ENCODE results near the gene TIMM10B. TPM values are rescaled to one million over a fixed set of nuclear protein-coding genes. Genes with fewer than 3 reads are reported as not detected.

Gene TIMM10B
- total and polyA plus RNA-seq, 2 of the 4 experiments (the other 2 are of a cell fraction), result 24.7 to 27.1 TPM

DNA sequence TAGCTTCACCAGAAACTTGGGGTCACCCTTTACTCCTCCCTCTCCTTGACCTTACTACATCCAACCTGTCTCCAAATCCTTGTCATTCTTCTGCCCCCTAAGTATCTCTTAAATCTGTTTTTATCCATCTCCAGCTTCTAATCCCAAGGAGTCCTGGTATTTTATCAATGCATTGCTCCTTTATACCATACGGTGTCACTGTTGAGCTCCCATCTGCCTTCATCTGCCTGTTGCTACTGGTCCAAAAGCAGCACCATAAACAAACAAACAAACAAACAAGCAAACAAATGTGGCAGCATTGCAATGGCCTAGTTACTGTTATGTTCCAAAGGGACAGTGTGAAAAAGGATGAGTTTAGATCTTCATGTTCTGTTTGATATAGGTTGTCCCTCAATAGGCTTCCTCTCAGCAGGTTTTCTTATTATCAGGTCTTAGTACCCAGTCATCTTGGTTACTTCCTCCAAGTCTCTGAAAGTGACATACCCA, 50.0 kb downstream of the TIMM10B start:
- Histone ChIP-seq H2BK5ac (ENCODE audit: low read depth, low read length, poor library complexity, severe bottlenecking) (no peak overlapping the region), H3K79me1 (ENCODE audit: low read depth in 1 of 2, low read length in 2 of 2) (no peaks in the 10 kb centered on the region; a peak in 1 of 4 replicates), H3K18ac (ENCODE audit: low read depth, low read length) (no peak overlapping the region), H3K23ac (ENCODE audit: low read depth, low read length) (no peak overlapping the region), H2BK20ac (ENCODE audit: low read depth, low read length) (no peak overlapping the region), H3K4me3 (ENCODE audit: insufficient read depth, low read depth, low read length) (no peak overlapping the region), H3K9me3 (ENCODE audit: control insufficient read depth, insufficient read depth, low read length) (no peaks in the 10 kb centered on the region), H2AFZ (replicated peaks; ENCODE audit: low read length, poor library complexity) (no peak overlapping the region), H2BK120ac (ENCODE audit: low read depth, low read length) (no peak overlapping the region), H3K27me3 (ENCODE audit: control insufficient read depth, insufficient read depth, low read length) (no peaks in the 10 kb centered on the region), H4K8ac (ENCODE audit: low read depth in 2 of 2, low read length in 2 of 2) (0 out of 4 replicates have a peak overlapping the region, but pooled peaks of 1 of the 2 experiments have one; percentile 31), H3K27ac (ENCODE audit: insufficient read depth, low read length) (no peak overlapping the region), H3K9ac (ENCODE audit: low read depth, low read length) (no peak overlapping the region), H4K5ac (ENCODE audit: low read depth, low read length) (no peak overlapping the region), H3K14ac (replicated peaks; ENCODE audit: low read depth, low read length) (no peak overlapping the region), H3K9me1 (ENCODE audit: insufficient read depth, low read length) (no peaks in the 10 kb centered on the region), H2AK9ac (replicated peaks; ENCODE audit: low read depth, low read length, poor library complexity) (no peak overlapping the region), H3K36me3 (ENCODE audit: control insufficient read depth, insufficient read depth, low read length) (peaks cover 6% of the 10 kb centered on the region; the same call in 1 of the 2 replicates), H3K4me2 (ENCODE audit: low read depth, low read length) (no peak overlapping the region), H3K4ac (ENCODE audit: low read depth, low read length) (no peak overlapping the region), H3K4me1 (ENCODE audit: control insufficient read depth, insufficient read depth, low read length) (no peaks in the 10 kb centered on the region), H3K56ac (ENCODE audit: extremely low read depth, insufficient read depth, low read length) (no peak overlapping the region), H2AK5ac (ENCODE audit: low read depth, low read length) (0 out of 2 replicates have a peak overlapping the region, but pooled peaks have one; percentile 10), H4K91ac (ENCODE audit: insufficient read depth, low read depth, low read length) (no peak overlapping the region), H2BK15ac (ENCODE audit: low read depth, low read length) (no peak overlapping the region), H4K20me1 (ENCODE audit: insufficient read depth, low read length) (peaks cover 2% of the 10 kb centered on the region; the same call in 1 of the 2 replicates)
- no peak for TF ChIP-seq NFE2L2 (IDR thresholded peaks at IDR 0.05; ENCODE audit: low read depth, low read length)
- peak; percentile 83 for TF ChIP-seq RAD21 (IDR thresholded peaks at IDR 0.05; ENCODE audit: low read length)
- peak; percentile 72 for TF ChIP-seq SMC3 (IDR thresholded peaks at IDR 0.05; ENCODE audit: low read depth, low read length)
- TF ChIP-seq CTCF (conservative IDR thresholded peaks at IDR 0.05; ENCODE audit: low read depth, low read length), result peak; percentile 74
- TF ChIP-seq, protein P1, sequence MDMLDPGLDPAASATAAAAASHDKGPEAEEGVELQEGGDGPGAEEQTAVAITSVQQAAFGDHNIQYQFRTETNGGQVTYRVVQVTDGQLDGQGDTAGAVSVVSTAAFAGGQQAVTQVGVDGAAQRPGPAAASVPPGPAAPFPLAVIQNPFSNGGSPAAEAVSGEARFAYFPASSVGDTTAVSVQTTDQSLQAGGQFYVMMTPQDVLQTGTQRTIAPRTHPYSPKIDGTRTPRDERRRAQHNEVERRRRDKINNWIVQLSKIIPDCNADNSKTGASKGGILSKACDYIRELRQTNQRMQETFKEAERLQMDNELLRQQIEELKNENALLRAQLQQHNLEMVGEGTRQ (IDR thresholded peaks at IDR 0.05; ENCODE audit: low read depth, low read length), result no peak
- ATAC-seq (ENCODE audit: low read depth) (peak; percentile 95), DNase-seq (peak; percentile 52)
- CTCF ChIA-PET, result interaction anchor here (0.6 to 3.0 kb wide), 22 partner anchors 9 to 174 kb away, joined by 3 to 15 read pairs (median 4); partner anchors contain the start of gene MRPL17
- dilution Hi-C loops (cut with HindIII; ENCODE audit: low sequenced_read_pairs, unreplicated experiment), result no loop called here
- in situ Hi-C loops (cut with MboI; ENCODE audit: low sequenced_read_pairs), result no loop called here
- no TSS peak for BruUV-seq (replicated peaks)
- POLR2A ChIA-PET (ENCODE audit: unreplicated experiment), result no interaction called here
- intact Hi-C loops (cut with micrococcal nuclease), result loop anchor here (1.0 to 5.0 kb wide), 5 partner anchors 72 to 226 kb away; partner anchors contain the start of genes ILK, MRPL17 and RRP8
- no CpG with 5 or more reads among the region's 1 CpG for WGBS, 2 experiments (ENCODE audit: extremely low coverage in 2 of 2, insufficient read length in 1 of 2)

Other genes starting within 250 kb of the TIMM10B start
- 4.7 and 5.9 TPM in 2 replicates for gene FHIP1B, start 246.9 kb upstream of the TIMM10B start, total RNA-seq (2012; rRNA removed)
- gene FHIP1B, start 246.9 kb upstream of the TIMM10B start, polyA plus RNA-seq (2012; rRNA removed), result 28.1 and 30.2 TPM in 2 replicates
- under 0.01 TPM in 1 of 2 replicates, not detected in the other for gene CNGA4, start 242.4 kb upstream of the TIMM10B start, total RNA-seq (2012; rRNA removed)
- gene CNGA4, start 242.4 kb upstream of the TIMM10B start, polyA plus RNA-seq (2012; rRNA removed), result 0.07 and 0.12 TPM in 2 replicates
- not detected in 2 replicates for gene CCKBR, start 221.7 kb upstream of the TIMM10B start, total RNA-seq (2012; rRNA removed)
- not detected in 2 replicates for gene CCKBR, start 221.7 kb upstream of the TIMM10B start, polyA plus RNA-seq (2012; rRNA removed)
- gene CAVIN3, start 161.0 kb upstream of the TIMM10B start, total RNA-seq (2012; rRNA removed), result 112 and 116 TPM in 2 replicates
- gene CAVIN3, start 161.0 kb upstream of the TIMM10B start, polyA plus RNA-seq (2012; rRNA removed), result 185 and 241 TPM in 2 replicates
- 17.5 and 19.5 TPM in 2 replicates for gene SMPD1, start 91.0 kb upstream of the TIMM10B start, total RNA-seq (2012; rRNA removed)
- 108 and 118 TPM in 2 replicates for gene SMPD1, start 91.0 kb upstream of the TIMM10B start, polyA plus RNA-seq (2012; rRNA removed)
- gene APBB1, start 62.4 kb upstream of the TIMM10B start, total RNA-seq (2012; rRNA removed), result 39.4 and 40.3 TPM in 2 replicates
- 44.1 and 45.7 TPM in 2 replicates for gene APBB1, start 62.4 kb upstream of the TIMM10B start, polyA plus RNA-seq (2012; rRNA removed)
- gene HPX, start 40.5 kb upstream of the TIMM10B start, total RNA-seq (2012; rRNA removed), result 0.36 and 0.56 TPM in 2 replicates
- gene HPX, start 40.5 kb upstream of the TIMM10B start, polyA plus RNA-seq (2012; rRNA removed), result 1.4 and 1.5 TPM in 2 replicates
- gene TRIM3, start 7.6 kb upstream of the TIMM10B start, total RNA-seq (2012; rRNA removed), result 13.8 and 14.2 TPM in 2 replicates
- 22.3 and 23.7 TPM in 2 replicates for gene TRIM3, start 7.6 kb upstream of the TIMM10B start, polyA plus RNA-seq (2012; rRNA removed)
- gene ARFIP2, start 170 bp upstream of the TIMM10B start, total RNA-seq (2012; rRNA removed), result 76.7 and 84.4 TPM in 2 replicates
- 91.9 and 93.9 TPM in 2 replicates for gene ARFIP2, start 170 bp upstream of the TIMM10B start, polyA plus RNA-seq (2012; rRNA removed)
- 1.4 and 1.8 TPM in 2 replicates for gene DNHD1, start 15.8 kb downstream of the TIMM10B start, total RNA-seq (2012; rRNA removed)
- 3.0 and 3.6 TPM in 2 replicates for gene DNHD1, start 15.8 kb downstream of the TIMM10B start, polyA plus RNA-seq (2012; rRNA removed)
- gene RRP8, start 122.1 kb downstream of the TIMM10B start, total RNA-seq (2012; rRNA removed), result 11.1 and 11.5 TPM in 2 replicates
- gene RRP8, start 122.1 kb downstream of the TIMM10B start, polyA plus RNA-seq (2012; rRNA removed), result 9.0 and 10.8 TPM in 2 replicates
- gene ILK, start 122.3 kb downstream of the TIMM10B start, total RNA-seq (2012; rRNA removed), result 272 and 339 TPM in 2 replicates
- gene ILK, start 122.3 kb downstream of the TIMM10B start, polyA plus RNA-seq (2012; rRNA removed), result 367 and 389 TPM in 2 replicates
- 18.6 and 24.4 TPM in 2 replicates for gene TAF10, start 130.7 kb downstream of the TIMM10B start, total RNA-seq (2012; rRNA removed)
- gene TAF10, start 130.7 kb downstream of the TIMM10B start, polyA plus RNA-seq (2012; rRNA removed), result 132 and 180 TPM in 2 replicates
- gene TPP1, start 137.9 kb downstream of the TIMM10B start, total RNA-seq (2012; rRNA removed), result 16.7 and 33.5 TPM in 2 replicates
- gene TPP1, start 137.9 kb downstream of the TIMM10B start, polyA plus RNA-seq (2012; rRNA removed), result 66.2 and 108 TPM in 2 replicates
- 1.4 and 1.7 TPM in 2 replicates for gene DCHS1, start 174.3 kb downstream of the TIMM10B start, total RNA-seq (2012; rRNA removed)
- gene DCHS1, start 174.3 kb downstream of the TIMM10B start, polyA plus RNA-seq (2012; rRNA removed), result 3.3 and 3.8 TPM in 2 replicates
- gene MRPL17, start 201.8 kb downstream of the TIMM10B start, total RNA-seq (2012; rRNA removed), result 65.8 and 70.3 TPM in 2 replicates
- gene MRPL17, start 201.8 kb downstream of the TIMM10B start, polyA plus RNA-seq (2012; rRNA removed), result 85.2 and 97.5 TPM in 2 replicates

All from IMR-90 (cell line).